Urinary bladder (tissue), 4 donors: ENCODE results near the gene CACNA1C. TPM values are rescaled to one million over a fixed set of nuclear protein-coding genes. Genes with fewer than 3 reads are reported as not detected.

Experiments used
- DNase-seq: peaks from one replicate; pipeline ENCODE4 v3.0.0-alpha.2; 2015; ENCODE audit errors: extremely low spot score
- H3K27ac ChIP-seq: one replicate; pipeline ENCODE4 v1.5.1; 2013; ENCODE audit warnings: low read depth, mild to moderate bottlenecking, moderate library complexity
- H3K36me3 ChIP-seq: one replicate; pipeline ENCODE4 v1.6.1; 2013; ENCODE audit warnings: mild to moderate bottlenecking, moderate library complexity; ENCODE audit not compliant: insufficient read depth
- H3K4me1 ChIP-seq: one replicate; pipeline ENCODE4 v1.6.1; 2013; ENCODE audit warnings: mild to moderate bottlenecking, moderate library complexity; ENCODE audit not compliant: insufficient read depth
- H3K4me3 ChIP-seq: one replicate; pipeline ENCODE4 v1.5.1; 2013; ENCODE audit warnings: low read depth, low read length
- WGBS: extraction: QIAGEN DNeasy Blood & Tissue Kit; methylation state at CpG from one replicate; pipeline ENCODE4 v1.1.7; 2013; 5-methylcytosine and 5-hydroxymethylcytosine counted together
- polyA plus RNA-seq: library from polyadenylated mRNA; stranded (reverse); fragments of 200-250 nt; gene quantifications from one replicate; pipeline ENCODE4 v1.2.3, GENCODE V29; 2013
- total RNA-seq: library from RNA; depleted of rRNA; stranded (reverse); fragments of >200 nt; gene quantifications from one replicate; pipeline ENCODE4 v1.2.3, GENCODE V29; 2014
- donor health status: healthy with polysubstance abuse.
- donor health status: healthy.

Gene CACNA1C
- total and polyA plus RNA-seq, 2 donors = 25.7 to 34.5 TPM

DNA sequence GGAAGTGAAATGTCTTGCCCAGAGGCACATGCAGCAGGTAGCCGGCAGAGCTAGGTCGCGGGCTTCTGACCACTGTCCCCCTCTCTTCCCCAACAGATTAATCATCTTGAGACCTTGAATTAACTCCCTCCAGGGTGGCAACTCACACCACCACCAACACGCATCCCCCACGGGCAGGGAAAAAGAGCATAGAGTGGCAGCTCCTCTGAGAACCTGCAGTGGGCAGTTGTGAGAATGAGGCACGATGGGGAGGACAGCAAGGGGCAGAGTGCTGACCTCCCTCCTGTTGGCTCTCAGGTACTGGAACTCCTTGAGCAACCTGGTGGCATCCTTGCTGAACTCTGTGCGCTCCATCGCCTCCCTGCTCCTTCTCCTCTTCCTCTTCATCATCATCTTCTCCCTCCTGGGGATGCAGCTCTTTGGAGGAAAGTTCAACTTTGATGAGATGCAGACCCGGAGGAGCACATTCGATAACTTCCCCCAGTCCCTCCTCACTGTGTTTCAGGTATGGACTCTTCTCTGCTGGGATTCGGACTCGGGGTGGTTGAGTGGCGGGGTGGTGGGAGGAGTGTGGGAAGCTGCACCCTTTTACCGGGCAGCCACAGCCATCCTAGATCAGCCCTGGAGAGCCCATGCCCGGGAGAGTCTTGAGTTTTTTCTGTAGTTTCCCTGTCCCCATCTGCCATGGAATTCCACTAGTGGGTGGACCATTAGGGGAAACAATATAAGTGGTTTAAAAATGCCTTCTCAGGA is 528.7 kb downstream of the CACNA1C start:
- Histone ChIP-seq H3K4me1 (no peaks in the 10 kb centered on the region), H3K36me3 (no peaks in the 10 kb centered on the region), H3K4me3 (no peak overlapping the region), H3K27ac (no peak overlapping the region)
- no peak for DNase-seq
- WGBS = 87% methylated on average over 15 of the region's 15 CpGs

DNA sequence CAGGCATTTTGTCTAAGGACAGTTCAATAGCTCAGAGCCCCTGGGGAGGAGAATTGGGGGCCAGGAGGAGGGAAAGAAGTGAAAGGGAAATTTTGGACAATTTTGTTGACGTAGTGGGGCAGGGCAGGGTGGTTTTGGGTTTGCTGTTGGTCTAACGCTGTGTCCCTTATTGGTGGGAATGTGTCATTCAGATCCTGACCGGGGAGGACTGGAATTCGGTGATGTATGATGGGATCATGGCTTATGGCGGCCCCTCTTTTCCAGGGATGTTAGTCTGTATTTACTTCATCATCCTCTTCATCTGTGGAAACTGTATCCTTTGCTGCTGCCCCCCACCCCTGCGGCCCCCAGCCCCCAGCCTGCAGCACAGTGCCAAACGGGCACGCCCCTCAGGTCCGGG is 529.8 kb downstream of the CACNA1C start:
- Histone ChIP-seq H3K4me3 (no peak overlapping the region), H3K4me1 (no peaks in the 10 kb centered on the region), H3K36me3 (no peaks in the 10 kb centered on the region), H3K27ac (no peak overlapping the region)
- WGBS = 68% methylated on average over 9 of the region's 9 CpGs
- no peak for DNase-seq

DNA sequence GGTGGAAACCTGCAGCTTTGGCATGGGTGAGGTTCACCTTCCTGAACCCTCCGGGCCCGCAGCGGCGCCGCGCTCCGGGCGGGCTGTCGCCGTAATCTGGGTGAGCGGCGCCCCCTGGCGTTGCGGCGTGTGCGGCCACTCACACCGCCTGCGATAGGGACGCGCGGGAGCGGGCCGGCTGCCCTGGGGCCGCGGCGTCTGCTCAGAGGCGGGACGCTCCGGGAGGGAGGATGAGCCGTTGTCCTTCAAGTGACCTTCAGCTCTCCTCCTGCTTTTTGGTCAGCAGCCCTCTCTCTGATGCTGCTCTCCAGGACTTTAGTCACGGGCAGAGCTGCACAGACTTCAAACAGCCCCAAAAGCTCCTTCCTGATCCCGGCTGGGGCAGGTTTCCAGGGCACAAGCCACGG is 530.3 kb downstream of the CACNA1C start:
- Histone ChIP-seq H3K27ac (no peak overlapping the region), H3K36me3 (no peaks in the 10 kb centered on the region), H3K4me3 (no peak overlapping the region)

GRCh38 chr12:2583642-2584401 is 531.0 kb downstream of the CACNA1C start:
- no peak overlapping the region for H3K4me3 ChIP-seq
- no peak overlapping the region for H3K27ac ChIP-seq
- 83% methylated on average over 9 of the region's 9 CpGs for WGBS
- no peaks in the 10 kb centered on the region for H3K36me3 ChIP-seq
- no peaks in the 10 kb centered on the region for H3K4me1 ChIP-seq
- DNase-seq = no peak

More for the DNA sequence above, 530.3 kb downstream of the CACNA1C start:
- WGBS = 2% methylated on average over 33 of the region's 33 CpGs
- no peaks in the 10 kb centered on the region for H3K4me1 ChIP-seq
- no peak for DNase-seq

GRCh38 chr12:2586156-2587038 is 533.6 kb downstream of the CACNA1C start:
- no peak for DNase-seq
- H3K4me1 ChIP-seq = no peaks in the 10 kb centered on the region
- no peak overlapping the region for H3K4me3 ChIP-seq
- H3K36me3 ChIP-seq = no peaks in the 10 kb centered on the region
- peak overlapping the region; percentile 27 for H3K27ac ChIP-seq
- WGBS = 59% methylated on average over 12 of the region's 12 CpGs

- no peak for DNase-seq
- Histone ChIP-seq H3K4me1 (no peaks in the 10 kb centered on the region), H3K4me3 (no peak overlapping the region), H3K27ac (no peak overlapping the region), H3K36me3 (no peaks in the 10 kb centered on the region)
- 93% methylated on average over 7 of the region's 7 CpGs for WGBS
These were observed 535.6 kb downstream of the CACNA1C start for GRCh38 chr12:2588345-2588744.

DNA sequence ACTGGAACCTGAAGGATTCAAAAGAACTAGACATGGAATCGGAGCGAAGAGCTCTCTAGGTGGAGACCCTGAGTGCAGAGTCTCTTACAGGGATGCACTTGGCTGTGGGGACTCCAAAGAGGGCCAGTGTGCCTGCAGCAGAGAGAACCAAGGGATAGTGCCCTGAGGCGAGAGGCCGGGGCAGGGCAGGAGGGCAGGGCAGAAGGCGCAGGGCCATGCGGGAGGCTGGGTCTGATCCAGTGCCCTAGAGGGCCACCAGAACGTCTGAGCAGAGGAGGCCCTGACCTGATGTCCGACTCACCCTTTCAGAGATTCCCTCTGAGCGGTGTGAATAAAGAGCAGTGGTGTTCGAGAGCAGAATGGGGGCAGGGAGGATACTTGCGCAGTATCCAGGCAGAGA is 536.6 kb downstream of the CACNA1C start:
- Histone ChIP-seq H3K4me3 (no peak overlapping the region), H3K4me1 (no peaks in the 10 kb centered on the region), H3K36me3 (no peaks in the 10 kb centered on the region), H3K27ac (no peak overlapping the region)
- WGBS = 93% methylated on average over 11 of the region's 11 CpGs
- no peak for DNase-seq

GRCh38 chr12:2593045-2593444 is 540.3 kb downstream of the CACNA1C start:
- Histone ChIP-seq H3K4me3 (no peak overlapping the region), H3K4me1 (no peaks in the 10 kb centered on the region), H3K27ac (no peak overlapping the region), H3K36me3 (no peaks in the 10 kb centered on the region)
- WGBS = 95% methylated on average over 5 of the region's 5 CpGs
- DNase-seq = no peak

DNA sequence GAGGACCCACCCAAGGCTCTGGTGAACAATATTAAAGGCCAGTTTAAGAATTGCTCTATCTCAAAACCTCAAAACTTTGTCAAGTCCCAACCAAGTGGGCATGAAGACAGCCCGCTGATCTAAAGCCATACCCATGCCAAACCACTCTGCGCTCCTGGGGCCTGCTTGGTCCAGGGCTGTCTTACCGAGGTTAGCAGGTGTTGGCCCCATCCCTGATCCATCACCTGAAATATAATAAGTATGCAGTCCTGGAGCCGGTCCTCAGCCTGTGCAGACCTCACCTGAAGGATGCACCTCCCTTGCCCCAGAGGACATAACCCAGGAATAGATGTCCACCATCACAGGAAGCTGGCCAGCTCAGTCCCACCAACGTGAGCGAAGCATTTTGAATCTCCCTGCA is 543.7 kb downstream of the CACNA1C start:
- Histone ChIP-seq H3K36me3 (no peaks in the 10 kb centered on the region), H3K4me3 (no peak overlapping the region), H3K27ac (no peak overlapping the region), H3K4me1 (no peaks in the 10 kb centered on the region)
- 93% methylated on average over 6 of the region's 6 CpGs for WGBS
- no peak for DNase-seq

DNA sequence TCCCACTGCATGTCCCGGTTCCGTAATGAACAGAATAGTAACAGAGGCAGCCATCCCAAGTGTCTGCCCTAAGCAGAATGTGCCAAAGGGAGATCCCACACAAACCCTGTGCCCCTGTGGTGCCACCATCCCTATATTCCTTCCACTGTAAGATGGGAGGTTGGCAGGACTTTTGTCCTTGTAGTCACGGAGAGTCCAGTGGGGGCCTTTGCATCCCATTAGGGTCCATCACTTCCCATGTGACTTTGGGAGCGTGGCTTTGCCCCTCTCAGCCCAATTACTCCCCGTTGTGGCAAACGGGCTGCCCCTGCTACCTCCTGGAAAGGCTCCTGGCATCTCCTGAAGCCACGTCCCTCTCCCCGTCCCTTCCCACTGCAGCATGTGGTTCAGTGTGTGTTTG is 552.5 kb downstream of the CACNA1C start:
- Histone ChIP-seq H3K36me3 (no peaks in the 10 kb centered on the region), H3K4me1 (no peaks in the 10 kb centered on the region), H3K4me3 (no peak overlapping the region), H3K27ac (no peak overlapping the region)
- no peak for DNase-seq
- 91% methylated on average over 8 of the region's 8 CpGs for WGBS

- WGBS = 90% methylated on average over 17 of the region's 17 CpGs
- Histone ChIP-seq H3K4me1 (no peaks in the 10 kb centered on the region), H3K27ac (no peak overlapping the region), H3K4me3 (no peak overlapping the region), H3K36me3 (no peaks in the 10 kb centered on the region)
- DNase-seq = no peak
These were observed 553.6 kb downstream of the CACNA1C start for GRCh38 chr12:2606186-2606910.

GRCh38 chr12:2607881-2608607 is 555.3 kb downstream of the CACNA1C start:
- no peak overlapping the region for H3K27ac ChIP-seq
- WGBS = 81% methylated on average over 10 of the region's 10 CpGs
- no peaks in the 10 kb centered on the region for H3K36me3 ChIP-seq
- no peak overlapping the region for H3K4me3 ChIP-seq
- H3K4me1 ChIP-seq = no peaks in the 10 kb centered on the region
- no peak for DNase-seq

DNA sequence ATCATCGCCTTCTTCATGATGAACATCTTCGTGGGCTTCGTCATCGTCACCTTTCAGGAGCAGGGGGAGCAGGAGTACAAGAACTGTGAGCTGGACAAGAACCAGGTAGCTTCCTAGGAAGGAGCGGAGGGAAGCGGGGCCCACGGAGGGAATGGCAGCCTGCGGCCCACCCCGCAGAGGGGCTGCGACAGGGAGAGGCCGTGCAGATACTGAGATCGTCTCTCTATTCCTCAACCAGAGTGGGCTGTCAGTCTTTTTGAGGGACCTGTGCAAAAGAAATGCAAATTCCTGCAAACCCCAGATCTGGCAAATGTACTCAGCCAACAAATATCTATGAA is 555.8 kb downstream of the CACNA1C start:
- WGBS = 95% methylated on average over 12 of the region's 12 CpGs
- Histone ChIP-seq H3K4me1 (no peaks in the 10 kb centered on the region), H3K27ac (no peak overlapping the region), H3K36me3 (no peaks in the 10 kb centered on the region), H3K4me3 (no peak overlapping the region)
- no peak for DNase-seq
